Measurements from ENCODE around the gene TMEM212.
A peak's percentile ranks its signal among the peaks of the same experiment; 100 is the strongest.

The TMEM212 gene

DNA sequence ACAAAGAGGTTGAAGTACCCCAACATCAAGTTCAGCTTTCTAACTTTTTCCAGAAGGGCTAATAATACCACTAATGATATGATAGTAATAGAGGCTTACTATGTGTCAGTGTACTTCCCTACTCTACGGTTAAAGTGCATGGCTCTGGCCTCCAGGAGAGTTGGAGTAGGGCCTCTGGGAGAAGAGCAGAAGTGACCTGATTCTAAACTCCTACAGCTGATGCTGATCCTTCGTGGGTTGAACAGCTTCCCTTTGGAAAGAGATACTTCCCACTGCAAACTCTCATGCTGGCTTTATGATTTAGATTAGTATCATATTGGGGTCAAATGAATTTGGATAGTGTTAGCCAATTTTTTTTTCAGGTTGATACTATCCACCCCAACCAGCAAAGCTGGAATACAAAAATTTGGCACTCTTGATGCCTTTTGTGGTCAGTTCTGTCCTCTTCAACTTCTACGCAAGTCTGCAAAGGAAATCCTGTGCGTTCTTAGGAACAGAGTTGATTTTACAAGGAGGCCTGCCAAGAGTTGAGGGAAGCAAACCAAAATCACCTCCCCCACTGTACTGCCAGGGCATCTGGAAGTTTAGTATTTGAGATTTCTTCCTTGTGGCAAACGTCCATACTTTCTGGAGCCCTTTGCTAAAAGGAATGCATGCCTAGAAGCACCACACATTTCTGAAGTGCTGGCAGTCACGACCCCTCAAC, 17.8 kb downstream of the TMEM212 start:
- DNase-seq: no peak

- DNase-seq: no peak
Observed at GRCh38 chr3:171862392-171862791, 19.2 kb downstream of the TMEM212 start.

GRCh38 chr3:171862993-171863521, 19.9 kb downstream of the TMEM212 start:
- no peak for DNase-seq

DNA sequence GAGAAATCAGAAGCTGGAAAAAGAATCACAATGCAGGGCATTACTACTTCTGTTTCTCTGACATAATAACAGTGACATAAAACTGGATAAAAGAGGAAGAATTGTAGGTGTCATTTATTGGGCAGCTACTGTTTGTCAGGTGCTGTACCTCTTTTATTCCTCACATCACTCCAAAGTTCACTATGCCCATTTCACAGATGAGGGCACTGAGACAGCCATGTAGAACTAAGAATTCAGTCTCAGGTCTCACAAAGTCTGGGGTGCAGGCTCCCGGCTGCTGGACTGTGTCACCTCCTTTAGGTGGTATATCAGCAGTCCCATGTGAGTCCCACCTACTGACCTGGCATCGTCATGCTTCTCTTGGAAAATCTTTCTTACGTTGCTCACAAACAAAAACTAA, 20.8 kb downstream of the TMEM212 start:
- DNase-seq: no peak

DNA sequence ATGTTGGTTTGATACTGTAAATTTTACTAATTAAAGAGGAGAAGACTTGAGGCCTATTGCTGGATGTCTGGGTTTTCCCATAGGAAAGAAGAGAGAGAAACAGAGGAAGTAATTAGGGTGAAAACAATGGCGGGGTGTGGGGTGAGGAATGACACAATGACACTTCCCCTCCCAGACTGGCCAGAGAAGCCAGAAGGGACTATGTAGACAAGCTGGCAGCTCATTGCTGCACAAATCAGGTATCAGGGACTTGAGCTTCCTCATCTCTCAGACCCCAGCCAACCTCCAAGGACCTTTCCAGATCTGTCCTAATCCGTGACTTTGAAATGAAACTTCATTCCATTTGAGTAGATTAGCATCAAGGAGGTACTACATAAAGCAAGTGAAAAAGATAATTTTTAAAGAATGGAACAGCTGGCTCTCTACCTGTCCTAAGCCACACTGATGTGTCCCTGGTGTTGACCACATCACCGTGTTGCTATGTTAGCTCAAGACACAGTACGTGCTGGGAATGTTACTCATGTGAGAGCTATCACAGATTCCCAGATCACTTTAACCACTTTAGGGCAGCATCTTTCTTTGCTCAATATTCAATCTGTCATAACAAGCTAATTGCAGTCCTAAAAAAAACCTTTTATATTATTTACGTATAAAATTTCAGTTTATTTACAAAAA, 22.2 kb downstream of the TMEM212 start:
- DNase-seq: no peak

- no peak for DNase-seq
Observed at GRCh38 chr3:171867981-171868380, 24.8 kb downstream of the TMEM212 start.

- peak in 1 of 2 donors; percentile 14 for DNase-seq
Observed at GRCh38 chr3:171871392-171872274, 28.5 kb downstream of the TMEM212 start.

DNA sequence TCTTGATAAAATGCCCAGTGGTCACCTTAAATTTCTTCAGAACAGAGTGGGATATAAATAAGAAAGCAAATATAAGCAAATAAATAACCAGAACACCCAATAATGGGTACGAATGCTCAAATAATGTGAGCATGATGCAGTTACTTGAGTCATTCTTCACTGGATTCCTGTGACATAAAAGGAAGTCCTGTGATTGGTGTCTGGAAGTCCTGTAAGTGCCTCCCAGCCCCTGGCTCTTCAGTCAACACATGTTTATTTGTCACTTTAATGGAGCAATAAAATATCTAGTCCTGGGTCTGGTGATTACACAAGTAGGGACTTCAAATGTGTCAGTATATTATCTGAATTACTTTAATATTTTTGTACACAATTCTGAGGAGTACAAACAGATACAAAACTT, 30.4 kb downstream of the TMEM212 start:
- DNase-seq: no peak

DNA sequence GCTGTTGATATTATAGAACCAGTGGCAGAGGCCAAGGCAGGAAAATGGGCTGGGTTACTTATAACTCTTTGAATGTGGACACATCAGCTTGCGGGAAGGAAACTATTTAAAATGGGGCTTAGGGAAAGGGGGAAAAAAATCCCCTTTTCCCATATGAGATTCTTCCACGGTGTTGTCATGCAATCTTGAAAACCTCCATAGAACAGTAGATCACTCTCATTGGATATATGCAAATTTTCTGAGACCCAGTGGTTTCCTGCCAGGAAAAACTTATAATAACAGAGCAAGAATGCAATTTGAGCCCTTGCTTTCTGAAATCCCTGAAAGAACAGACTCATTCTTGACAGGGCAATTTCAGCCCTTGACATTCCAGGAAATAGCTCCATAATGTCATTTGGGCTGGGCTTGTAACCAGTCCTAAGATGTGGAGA, 31.1 kb downstream of the TMEM212 start:
- no peak for DNase-seq

- DNase-seq: no peak
Observed at GRCh38 chr3:171874879-171875278, 31.7 kb downstream of the TMEM212 start.

GRCh38 chr3:171875923-171876412, 32.8 kb downstream of the TMEM212 start:
- no peak for DNase-seq

DNA sequence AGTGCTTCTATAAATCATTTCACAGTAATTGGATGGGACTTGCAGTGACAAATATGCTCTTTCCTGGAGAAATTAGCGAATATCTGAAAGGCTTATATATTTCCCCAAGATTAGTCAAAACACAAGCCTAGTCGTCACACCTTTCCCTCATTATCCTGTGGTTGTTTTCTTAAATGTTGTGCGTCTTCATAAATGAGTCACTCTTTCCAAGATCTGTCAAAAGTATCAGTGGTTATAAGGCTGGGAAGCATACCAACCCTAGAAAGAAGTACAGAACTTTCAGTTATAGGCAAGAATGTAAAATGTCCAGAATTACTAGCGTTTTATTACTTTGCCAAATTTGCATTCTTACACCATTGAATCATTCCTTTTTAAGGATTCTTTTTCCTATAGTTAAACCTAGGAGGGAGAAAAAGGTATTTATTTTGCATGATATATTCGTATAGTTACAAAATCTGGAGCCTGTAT, 33.6 kb downstream of the TMEM212 start:
- DNase-seq: no peak

- no peak for DNase-seq
Observed at GRCh38 chr3:171878461-171879225, 35.5 kb downstream of the TMEM212 start.

DNA sequence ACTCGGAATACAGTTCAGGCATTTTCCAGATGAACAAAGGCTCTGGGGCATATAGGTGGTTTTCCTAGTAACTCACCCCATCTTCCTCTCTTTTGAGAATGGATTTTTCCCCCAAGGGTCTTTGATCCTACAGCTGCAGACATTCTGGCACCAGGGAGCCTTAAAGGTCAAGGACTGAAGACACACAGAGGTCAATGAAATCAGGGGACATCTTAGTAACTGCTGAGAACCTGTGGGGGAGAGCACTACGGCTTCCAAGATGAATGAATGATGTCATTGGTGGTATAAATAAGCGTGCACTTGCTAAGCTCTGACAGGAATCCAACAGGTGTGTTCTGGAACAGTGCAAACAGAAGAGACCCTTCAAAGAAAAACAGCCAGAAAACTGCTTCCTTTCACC, 36.3 kb downstream of the TMEM212 start:
- DNase-seq: no peak

DNA sequence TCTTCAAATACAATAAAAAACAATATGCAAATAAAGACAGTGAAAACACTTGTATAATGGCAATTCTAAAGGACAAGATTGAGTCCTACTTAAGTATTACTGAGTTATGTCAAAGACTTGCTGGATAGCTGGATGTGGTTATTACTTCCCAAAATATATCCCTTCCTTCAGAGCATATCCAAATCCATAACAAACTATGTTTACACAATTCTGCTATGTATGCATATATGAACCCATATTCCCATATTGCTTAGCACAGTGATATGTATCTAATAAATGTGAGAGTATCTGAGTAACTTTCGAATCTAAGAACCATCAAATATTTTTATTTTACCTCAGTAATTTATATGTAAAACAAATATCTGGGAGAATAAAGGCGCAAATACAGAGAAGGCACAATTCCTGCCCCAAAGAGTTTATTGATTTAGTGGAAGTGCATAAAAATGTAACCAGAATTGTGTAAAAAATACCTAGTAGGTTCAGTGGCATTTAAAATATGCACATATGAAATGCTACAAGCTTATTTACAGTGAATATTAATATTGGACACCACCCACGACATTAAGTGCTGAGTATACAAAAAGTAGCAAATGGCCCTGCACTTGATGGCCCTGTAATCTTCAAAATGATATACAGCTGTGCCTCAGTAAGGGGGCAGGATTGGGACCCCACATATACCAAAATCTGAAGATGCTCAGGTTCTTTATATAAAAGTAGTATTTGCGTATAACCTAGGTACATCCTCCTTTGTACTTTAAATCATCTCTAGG, 37.1 kb downstream of the TMEM212 start:
- no peak for DNase-seq

DNA sequence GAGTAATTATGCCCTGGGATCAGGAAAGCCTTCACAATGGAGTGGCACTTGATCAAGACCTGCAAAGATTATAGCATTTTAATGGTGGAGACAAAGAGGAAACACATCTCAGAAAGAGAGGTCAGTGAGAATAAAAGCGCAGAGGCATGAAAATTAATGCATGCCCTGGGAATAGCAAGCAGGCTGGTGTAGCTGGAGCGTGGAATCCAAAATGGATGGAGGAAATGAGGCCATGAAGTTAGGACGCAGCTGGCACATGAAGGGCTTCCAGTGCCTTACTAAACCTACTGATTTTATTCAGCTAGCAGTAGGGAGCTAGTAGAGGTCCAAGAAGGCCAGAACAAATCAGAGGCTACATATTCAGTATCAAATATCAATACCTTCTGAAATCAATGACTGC, 38.1 kb downstream of the TMEM212 start:
- DNase-seq: no peak

DNA sequence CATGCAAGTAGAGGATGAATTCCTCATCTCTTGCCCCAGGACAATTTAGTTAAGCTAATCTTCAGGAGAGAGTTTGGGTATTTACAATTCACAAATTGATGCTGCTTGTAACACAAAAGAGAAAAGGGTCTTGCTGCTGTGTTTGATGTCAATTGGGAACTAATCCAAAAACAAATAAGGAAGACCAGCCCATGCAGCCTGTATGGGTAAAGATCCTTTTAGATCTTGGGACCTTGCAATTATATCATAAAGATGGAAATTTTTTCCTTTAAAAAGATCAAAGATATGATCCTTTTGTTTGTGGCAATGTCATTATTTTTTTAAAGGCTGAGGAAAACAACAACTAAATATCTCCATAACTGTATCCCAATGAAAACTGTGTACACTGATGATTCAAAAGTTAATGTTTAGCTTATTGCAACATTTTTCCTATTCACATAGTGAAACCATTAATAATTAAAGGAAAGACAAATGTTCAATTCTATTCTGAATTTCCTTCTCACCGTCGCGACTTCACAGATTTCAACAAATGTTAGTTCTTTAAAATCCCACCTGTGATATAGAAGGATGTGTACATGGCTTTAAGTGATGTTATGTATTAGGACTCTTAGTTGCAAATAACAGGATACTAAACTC, 40.2 kb downstream of the TMEM212 start:
- no peak for DNase-seq

- DNase-seq: no peak
Observed at GRCh38 chr3:171883893-171884279, 40.7 kb downstream of the TMEM212 start.

DNA sequence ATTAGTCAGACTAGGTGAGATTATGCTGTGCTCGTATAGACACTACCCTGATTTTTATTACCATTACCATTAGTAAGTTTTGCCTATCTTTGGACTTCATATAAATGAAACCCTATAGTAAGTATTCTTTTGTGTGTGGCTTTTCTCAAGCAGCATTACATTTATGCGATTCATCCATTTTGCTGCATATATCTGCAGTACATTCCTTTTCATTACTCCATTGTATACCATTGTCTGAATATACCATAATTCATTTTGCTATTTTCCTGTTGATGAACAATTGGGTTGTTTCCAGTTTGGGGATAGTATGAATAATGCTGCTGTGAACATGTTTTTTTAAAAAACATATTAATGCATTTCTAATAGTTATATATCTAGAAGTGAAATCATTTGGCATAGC, 45.3 kb downstream of the TMEM212 start:
- no peak for DNase-seq

GRCh38 chr3:171890398-171890797, 47.2 kb downstream of the TMEM212 start:
- no peak for DNase-seq

DNA sequence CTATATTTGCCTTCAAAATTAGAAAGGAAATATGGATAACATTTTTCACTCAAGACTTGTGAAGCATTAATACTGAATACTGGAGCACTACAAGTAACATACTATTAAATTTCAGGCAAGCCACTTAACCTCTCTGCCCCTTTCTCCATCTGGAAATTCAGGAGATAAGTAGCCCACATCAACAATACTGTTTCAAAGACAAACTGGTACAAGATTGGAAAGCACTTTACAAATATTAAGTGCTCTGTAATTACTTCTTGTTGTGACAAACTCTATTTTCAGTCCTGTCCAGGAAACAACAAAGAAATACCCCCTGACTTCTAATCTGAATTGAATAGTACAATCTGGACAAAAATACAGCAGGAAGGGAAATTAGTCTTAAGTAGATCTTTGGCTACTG, 49.3 kb downstream of the TMEM212 start:
- no peak for DNase-seq

Data from bone marrow (tissue), 2 donors.